OCI-LY3 (cell line): ENCODE results near the gene TTC28.
A peak's percentile ranks its signal among the peaks of the same experiment; 100 is the strongest.

Source experiments
- H2AFZ ChIP-seq: fragments of 200-600, 300-600 bp; shearing (Covaris generic); 2 replicates; pipeline ENCODE4 v1.6.0; 2014; ENCODE audit warnings: antibody characterized with exemption, low read depth, low read length
- H3K27ac ChIP-seq: fragments of 200-600, 300-600 bp; sonication (generic); 2 replicates; pipeline ENCODE4 v1.5.1; 2014; ENCODE audit warnings: mild to moderate bottlenecking, low read length, moderate library complexity, mixed read lengths
- H3K27me3 ChIP-seq: fragments of 200-600, 300-600 bp; sonication (generic); 2 replicates; pipeline ENCODE4 v1.6.1; 2014; ENCODE audit warnings: low read depth, low read length, mixed read lengths
- H3K36me3 ChIP-seq: fragments of 200-600, 300-600 bp; sonication (generic); replicated peaks from 2 replicates; pipeline ENCODE3; 2014; ENCODE audit warnings: low read depth, low read length, mixed read lengths
- H3K4me1 ChIP-seq: fragments of 300-600, 200-600 bp; sonication (generic); 2 replicates; pipeline ENCODE4 v1.6.1; 2014; ENCODE audit warnings: low read length, mixed read lengths
- H3K4me2 ChIP-seq: fragments of 200-600, 300-600 bp; sonication (generic); 2 replicates; pipeline ENCODE4 v1.6.1; 2014; ENCODE audit warnings: low read length, mixed read lengths
- H3K4me3 ChIP-seq: fragments of 300-600, 200-600 bp; sonication (generic); 2 replicates; pipeline ENCODE4 v1.5.1; 2014; ENCODE audit warnings: antibody characterized with exemption, mild to moderate bottlenecking, low read length, moderate library complexity
- H3K79me2 ChIP-seq: fragments of 300-600, 200-600 bp; shearing (Covaris generic); 2 replicates; pipeline ENCODE4 v1.6.1; 2014; ENCODE audit warnings: mild to moderate bottlenecking, low read length, mixed read lengths
- H3K9ac ChIP-seq: fragments of 300-600, 200-600 bp; shearing (Covaris generic); 2 replicates; pipeline ENCODE4 v1.6.0; 2014; ENCODE audit warnings: mild to moderate bottlenecking, low read length, moderate library complexity
- H3K9me3 ChIP-seq: fragments of 200-600, 300-600 bp; shearing (Covaris generic); 2 replicates; pipeline ENCODE4 v1.6.1; 2014; ENCODE audit warnings: low read length, mixed read lengths; ENCODE audit not compliant: insufficient read depth
- H4K20me1 ChIP-seq: fragments of 200-600, 300-600 bp; sonication (generic); 2 replicates; pipeline ENCODE4 v1.6.1; 2016; ENCODE audit warnings: low read length, mixed read lengths; ENCODE audit not compliant: insufficient read depth
- EZH2phosphoT487 ChIP-seq: fragments of 200-600 bp; shearing (Covaris generic); IDR thresholded peaks from 2 replicates; pipeline ENCODE4 v1.6.1; 2018; ENCODE audit warnings: antibody characterized with exemption, mixed run types, low read depth
- TF ChIP-seq, protein P1 (sequence below): fragments of 200-600, 300-600 bp; sonication (generic); IDR thresholded peaks from 2 replicates; pipeline ENCODE4 v1.5.1; 2014; ENCODE audit warnings: antibody characterized with exemption, low read length, low read depth

TTC28 gene

DNA sequence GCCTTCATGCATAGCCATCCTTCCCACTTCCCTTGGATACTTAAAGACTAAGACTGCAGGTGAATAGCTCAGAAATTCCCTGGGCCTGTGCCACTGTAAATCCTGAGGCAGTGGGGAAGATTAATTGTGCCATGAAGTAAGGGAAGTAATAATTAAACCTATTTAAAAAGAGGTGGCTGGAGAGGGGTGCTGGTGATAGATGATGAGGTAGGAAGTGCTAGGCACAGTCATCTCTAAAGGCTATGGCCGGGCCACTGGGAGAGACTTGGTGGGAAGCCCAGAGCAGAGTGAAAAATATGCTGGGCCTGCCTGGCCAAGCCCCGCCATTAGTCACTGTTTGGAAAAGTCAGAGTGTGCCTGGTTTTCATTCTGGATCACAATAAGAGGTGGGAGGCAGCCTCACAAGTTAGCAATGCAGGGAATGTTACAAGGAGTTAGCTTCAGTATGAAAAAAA is 563.4 kb downstream of the TTC28 start:
- Histone ChIP-seq H3K27ac (no peak overlapping the region), H3K4me1 (peaks cover 4% of the 10 kb centered on the region; the same call in 1 of the 2 replicates), H2AFZ (no peak overlapping the region), H3K4me2 (no peak overlapping the region), H3K27me3 (no peaks in the 10 kb centered on the region), H3K36me3 (no peaks in the 10 kb centered on the region), H3K9ac (no peak overlapping the region), H3K79me2 (no peaks in the 10 kb centered on the region), H3K9me3 (no peaks in the 10 kb centered on the region), H3K4me3 (no peak overlapping the region), H4K20me1 (no peaks in the 10 kb centered on the region)
- TF ChIP-seq, protein P1, sequence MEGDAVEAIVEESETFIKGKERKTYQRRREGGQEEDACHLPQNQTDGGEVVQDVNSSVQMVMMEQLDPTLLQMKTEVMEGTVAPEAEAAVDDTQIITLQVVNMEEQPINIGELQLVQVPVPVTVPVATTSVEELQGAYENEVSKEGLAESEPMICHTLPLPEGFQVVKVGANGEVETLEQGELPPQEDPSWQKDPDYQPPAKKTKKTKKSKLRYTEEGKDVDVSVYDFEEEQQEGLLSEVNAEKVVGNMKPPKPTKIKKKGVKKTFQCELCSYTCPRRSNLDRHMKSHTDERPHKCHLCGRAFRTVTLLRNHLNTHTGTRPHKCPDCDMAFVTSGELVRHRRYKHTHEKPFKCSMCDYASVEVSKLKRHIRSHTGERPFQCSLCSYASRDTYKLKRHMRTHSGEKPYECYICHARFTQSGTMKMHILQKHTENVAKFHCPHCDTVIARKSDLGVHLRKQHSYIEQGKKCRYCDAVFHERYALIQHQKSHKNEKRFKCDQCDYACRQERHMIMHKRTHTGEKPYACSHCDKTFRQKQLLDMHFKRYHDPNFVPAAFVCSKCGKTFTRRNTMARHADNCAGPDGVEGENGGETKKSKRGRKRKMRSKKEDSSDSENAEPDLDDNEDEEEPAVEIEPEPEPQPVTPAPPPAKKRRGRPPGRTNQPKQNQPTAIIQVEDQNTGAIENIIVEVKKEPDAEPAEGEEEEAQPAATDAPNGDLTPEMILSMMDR = no peak
- no peak for TF ChIP-seq EZH2phosphoT487

DNA sequence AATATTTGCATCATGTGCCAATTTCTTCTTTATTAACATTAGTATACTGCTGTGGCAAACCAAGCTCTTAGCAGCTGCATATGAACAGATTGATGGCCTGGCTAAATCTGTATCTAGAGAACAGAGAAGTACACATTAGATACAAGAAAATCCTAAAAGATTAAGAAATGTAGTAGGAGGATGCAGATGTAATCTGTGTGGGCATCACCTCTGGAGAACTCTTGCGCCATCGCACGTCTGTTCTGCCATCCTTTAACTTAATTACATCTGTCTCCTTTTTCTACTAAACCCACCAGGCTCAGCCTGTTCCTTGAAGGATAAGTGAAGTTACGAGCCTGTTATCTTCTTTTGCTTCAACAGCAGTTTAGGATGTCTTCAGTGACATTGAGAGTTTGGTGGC is 564.2 kb downstream of the TTC28 start:
- no peaks in the 10 kb centered on the region for H3K36me3 ChIP-seq
- H3K9ac ChIP-seq = no peak overlapping the region
- no peaks in the 10 kb centered on the region for H4K20me1 ChIP-seq
- H3K4me1 ChIP-seq = peaks cover 4% of the 10 kb centered on the region; the same call in 1 of the 2 replicates
- TF ChIP-seq, protein P1 = no peak
- H3K27ac ChIP-seq = no peak overlapping the region
- no peak overlapping the region for H3K4me2 ChIP-seq
- no peaks in the 10 kb centered on the region for H3K79me2 ChIP-seq
- H3K9me3 ChIP-seq = no peaks in the 10 kb centered on the region
- H2AFZ ChIP-seq = no peak overlapping the region
- no peak overlapping the region for H3K4me3 ChIP-seq
- H3K27me3 ChIP-seq = no peaks in the 10 kb centered on the region

DNA sequence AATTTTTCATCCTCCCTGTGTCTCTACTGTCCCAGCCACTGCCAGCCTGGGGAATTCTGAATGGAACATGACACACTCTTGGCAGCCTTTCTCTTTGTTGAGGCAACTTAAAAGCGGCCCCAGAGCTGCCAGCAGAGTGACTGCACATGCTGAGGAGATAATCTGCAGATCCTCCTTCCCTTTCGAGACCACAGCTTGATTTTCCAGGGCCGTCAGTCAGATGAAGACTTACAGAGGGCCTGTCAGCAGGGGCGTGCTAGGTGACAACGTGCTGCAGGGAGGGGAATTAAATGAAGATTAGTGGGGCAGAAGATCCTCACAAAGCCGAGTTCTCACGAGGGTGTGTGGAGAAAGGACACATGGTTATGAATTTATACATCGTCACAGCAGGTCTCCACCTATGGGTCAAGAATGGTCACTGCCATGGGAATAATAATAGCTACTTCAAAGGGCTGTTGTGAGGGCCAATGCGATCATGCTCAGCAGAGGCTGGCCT is 567.0 kb downstream of the TTC28 start:
- H3K4me2 ChIP-seq = peak overlapping the region; percentile 7; the same call in 1 of the 2 replicates
- H3K9me3 ChIP-seq = no peaks in the 10 kb centered on the region
- H3K27me3 ChIP-seq = no peaks in the 10 kb centered on the region
- H3K79me2 ChIP-seq = no peaks in the 10 kb centered on the region
- H2AFZ ChIP-seq = no peak overlapping the region
- H3K4me1 ChIP-seq = peaks cover 4% of the 10 kb centered on the region; the same call in 1 of the 2 replicates
- TF ChIP-seq, protein P1 = peak; percentile 54
- no peak for TF ChIP-seq EZH2phosphoT487
- no peaks in the 10 kb centered on the region for H4K20me1 ChIP-seq
- no peak overlapping the region for H3K27ac ChIP-seq
- H3K4me3 ChIP-seq = no peak overlapping the region
- no peak overlapping the region for H3K9ac ChIP-seq
- H3K36me3 ChIP-seq = no peaks in the 10 kb centered on the region

DNA sequence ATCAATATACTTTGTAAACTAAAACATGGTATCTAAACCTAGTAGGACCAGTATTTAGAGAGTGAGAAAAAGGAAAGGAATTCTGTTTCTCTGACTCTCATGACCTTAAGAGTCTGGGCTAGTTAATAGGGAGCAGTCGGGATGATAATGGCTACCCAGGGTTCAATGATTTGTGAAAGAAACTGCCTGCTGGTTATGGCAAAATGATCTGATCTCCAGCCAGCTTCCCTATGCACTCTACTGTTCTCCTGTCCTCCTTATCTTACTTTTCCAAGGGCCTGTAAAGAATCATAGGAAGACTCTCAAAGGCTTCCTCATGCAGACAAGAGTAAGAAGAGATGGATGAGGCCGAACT is 567.5 kb downstream of the TTC28 start:
- Histone ChIP-seq H3K9ac (no peak overlapping the region), H3K4me3 (no peak overlapping the region), H3K4me1 (peaks cover 4% of the 10 kb centered on the region; the same call in 1 of the 2 replicates), H3K79me2 (no peaks in the 10 kb centered on the region), H3K36me3 (no peaks in the 10 kb centered on the region), H3K4me2 (no peak overlapping the region), H3K27ac (no peak overlapping the region), H3K9me3 (no peaks in the 10 kb centered on the region), H3K27me3 (no peaks in the 10 kb centered on the region), H4K20me1 (no peaks in the 10 kb centered on the region), H2AFZ (no peak overlapping the region)
- TF ChIP-seq, protein P1 = no peak
- no peak for TF ChIP-seq EZH2phosphoT487
